Central memory CD4-positive, alpha-beta T cell (primary cell): ENCODE data around the gene MC5R.
"Not testable (repeated sequence)": the region's sequence is repeated elsewhere in the genome, so short reads cannot be mapped to it uniquely, and the experiment has no call there.

Experiments
- DNase-seq: peaks from one replicate; pipeline ENCODE4 v3.0.0; 2022

Gene MC5R

DNA sequence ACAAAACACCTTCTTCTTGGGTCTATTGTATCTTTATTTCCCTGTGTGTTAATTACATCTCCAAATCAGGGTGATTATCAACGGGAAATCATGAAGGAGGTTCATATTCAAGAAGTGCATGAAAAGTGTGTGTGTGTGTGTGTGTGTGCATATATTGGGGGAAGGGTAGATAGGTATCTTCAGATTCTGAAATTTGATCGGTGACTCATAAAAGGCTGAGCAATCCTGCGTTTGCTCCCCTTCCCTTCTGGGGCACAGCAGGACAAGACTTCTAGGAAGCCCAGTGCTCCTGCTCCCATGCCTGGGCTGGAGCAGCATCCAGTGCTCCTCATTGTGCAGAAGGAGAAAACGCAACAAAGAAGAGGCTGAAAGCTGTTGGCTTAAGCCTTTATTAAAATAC is 25.8 kb downstream of the MC5R start:
- DNase-seq = no peak

DNA sequence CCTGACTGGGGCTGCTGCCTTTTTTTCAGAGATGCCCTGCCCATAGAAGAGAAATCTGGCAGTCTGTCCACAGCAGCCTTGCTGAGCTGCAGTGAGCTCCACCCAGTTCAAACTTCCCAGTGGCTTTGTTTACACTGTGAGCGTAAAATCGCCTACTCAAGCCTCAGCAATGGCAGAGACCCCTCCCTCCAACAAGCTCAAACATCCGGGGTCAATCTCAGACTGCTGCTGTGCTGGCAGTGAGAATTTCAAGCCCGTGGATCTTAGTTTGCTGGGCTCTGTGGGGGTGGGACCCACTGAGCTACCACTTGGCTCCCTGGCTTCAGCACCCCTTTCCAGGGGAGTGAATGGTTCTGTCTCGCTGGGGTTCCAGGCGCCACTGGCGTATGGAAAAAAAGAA is 38.9 kb downstream of the MC5R start:
- DNase-seq = not testable (repeated sequence)

DNA sequence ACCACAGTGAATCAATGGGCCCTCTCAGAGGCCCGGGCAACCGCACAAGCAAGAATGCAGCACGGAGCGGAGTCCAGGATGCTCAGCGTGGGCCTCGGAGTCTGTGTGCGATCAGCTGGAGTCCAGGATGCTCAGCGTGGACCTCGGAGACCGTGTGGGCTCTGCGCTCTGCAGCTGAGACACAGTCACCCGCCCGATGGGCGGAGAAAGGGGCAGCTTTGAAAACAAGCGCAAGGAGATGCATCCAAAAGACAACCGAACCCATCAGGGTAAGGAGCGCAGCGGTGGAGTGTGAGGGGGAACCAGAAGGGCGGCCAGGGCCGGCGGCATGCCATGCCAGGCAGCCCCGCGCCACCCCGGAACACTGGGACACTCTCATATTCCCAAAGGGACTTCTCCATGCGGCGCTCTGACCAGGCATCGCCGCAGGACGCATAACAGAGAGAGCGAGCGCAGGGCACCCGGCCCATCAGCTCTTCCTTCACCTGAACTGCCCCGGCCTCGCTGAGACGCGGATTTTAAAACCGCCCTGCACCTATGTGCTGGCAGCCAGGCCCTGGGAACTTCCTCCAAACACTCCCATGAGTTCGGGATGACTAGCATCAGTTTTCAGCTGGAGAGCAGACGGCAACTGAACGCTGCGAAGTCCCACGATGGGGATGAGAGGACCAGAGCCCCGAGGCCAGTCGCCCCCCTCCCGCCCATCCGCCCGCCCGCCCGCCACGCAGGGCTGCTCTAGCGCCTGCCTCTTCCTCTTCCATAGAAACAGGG is 44.7 kb downstream of the MC5R start:
- no peak for DNase-seq

DNA sequence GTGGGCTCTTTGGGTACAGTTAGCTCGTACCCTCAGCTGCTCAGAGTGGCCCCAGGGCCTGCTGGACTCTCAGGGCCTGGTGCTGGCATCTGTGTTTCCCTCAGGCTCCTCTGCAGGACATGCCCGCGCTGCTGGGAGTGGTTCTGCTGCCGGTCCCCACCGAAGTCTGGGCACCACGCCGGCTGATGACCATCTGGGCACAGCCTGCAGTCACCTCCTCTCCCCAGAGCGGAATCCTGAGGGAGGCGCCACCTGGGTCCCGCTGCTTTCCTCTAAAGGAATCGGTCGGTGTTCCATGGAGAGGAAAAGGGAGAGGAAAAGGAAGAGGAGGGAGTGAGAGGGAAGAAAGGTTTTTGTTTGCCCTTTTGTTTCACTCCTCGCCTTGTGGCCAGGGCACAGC is 47.8 kb downstream of the MC5R start:
- no peak for DNase-seq

DNA sequence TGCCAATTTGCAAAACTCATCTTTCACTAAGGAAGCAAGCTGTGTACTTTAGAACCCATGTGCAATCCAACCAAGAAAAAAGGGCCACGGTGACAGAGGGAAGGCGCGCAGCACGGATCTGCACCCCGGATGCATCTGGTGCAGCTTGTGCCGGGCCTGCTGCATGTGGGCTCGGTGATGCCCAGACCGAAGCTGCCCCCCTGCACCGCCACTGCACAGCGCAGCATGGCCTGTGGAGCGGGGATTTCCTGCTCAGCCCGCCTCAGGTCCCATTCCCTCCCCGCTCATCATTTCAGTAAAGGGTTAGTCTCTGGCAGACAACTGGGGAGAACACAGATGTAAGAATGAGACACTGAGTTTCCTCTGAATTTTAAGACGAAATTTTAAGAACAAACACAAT is 48.4 kb downstream of the MC5R start:
- DNase-seq = no peak

DNA sequence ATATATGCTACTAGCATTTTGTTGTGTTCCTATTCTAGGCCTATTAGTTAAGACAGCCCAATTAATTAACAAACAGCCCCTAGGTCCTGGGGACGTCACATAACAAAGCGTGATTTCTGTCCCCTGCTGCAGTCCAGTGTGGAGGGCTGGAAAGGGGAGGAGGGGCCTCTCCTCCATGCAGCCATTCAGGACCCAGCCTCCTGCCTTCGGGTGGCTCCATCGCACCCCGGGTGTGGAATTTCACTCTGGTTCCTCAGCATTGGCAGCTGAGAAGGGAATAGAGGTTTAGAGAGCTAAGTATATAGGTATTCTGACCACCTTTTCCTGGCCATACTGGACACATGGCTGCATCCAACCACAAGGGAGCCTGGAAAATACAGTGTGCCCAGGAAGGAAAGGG is 49.0 kb downstream of the MC5R start:
- DNase-seq = no peak

DNA sequence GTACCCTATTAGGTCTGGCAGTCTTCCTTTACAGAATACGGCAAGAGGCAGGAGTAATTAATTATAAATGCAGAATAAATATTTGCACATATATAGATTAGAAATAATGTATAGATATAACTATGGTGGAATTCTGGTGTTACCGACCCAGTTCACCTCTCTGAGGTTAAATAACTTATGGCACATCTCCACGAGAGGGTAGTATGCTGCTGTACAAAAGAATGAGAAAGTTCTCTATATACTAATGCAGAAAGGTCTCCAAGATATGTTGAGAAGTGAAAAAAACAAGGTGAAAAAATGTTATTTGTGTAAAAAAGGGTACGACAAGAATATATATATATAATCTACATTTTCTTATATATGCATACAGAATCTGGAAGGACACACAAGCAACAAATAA is 50.6 kb downstream of the MC5R start:
- DNase-seq = no peak
